Measurements from ENCODE around the gene TCF4.

DNA sequence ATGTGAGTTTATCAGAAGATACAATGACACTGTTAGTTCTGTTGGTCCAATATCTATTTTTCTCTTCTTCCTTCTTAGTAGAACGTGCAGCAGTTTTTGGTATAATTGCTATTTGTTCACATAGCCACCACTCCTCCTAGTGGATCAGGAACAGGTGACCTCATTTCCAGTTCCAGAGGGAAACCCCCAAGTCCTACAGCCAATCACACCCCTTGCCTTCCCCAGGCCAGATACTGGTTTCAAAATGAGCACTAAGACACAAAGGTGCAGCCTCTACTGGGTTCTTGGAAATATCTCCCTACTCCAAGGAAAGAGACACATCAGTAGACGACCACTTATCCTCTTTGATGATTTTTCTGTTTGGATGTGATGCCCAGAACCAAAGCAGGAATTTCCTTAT lies 103.2 kb downstream of the TCF4 start:
- TF ChIP-seq BHLHE40 (IDR thresholded peaks at IDR 0.05; ENCODE audit: borderline replicate concordance) (no peak), ARNT (IDR thresholded peaks at IDR 0.05) (no peak), L3MBTL2 (conservative IDR thresholded peaks at IDR 0.05) (no peak), HDGF (IDR thresholded peaks at IDR 0.05; ENCODE audit: borderline replicate concordance) (no peak), ELF4 (IDR thresholded peaks at IDR 0.05) (no peak), SP1 (IDR thresholded peaks at IDR 0.05) (no peak), SUZ12 (IDR thresholded peaks at IDR 0.05) (no peak), FOXA1 (IDR thresholded peaks at IDR 0.05) (no peak), FOXK2 (IDR thresholded peaks at IDR 0.05) (no peak), NFRKB (IDR thresholded peaks at IDR 0.05) (no peak), ZNF384 (IDR thresholded peaks at IDR 0.05) (no peak), LEF1 (IDR thresholded peaks at IDR 0.05; ENCODE audit: borderline replicate concordance) (no peak)
- TF ChIP-seq, protein P1, sequence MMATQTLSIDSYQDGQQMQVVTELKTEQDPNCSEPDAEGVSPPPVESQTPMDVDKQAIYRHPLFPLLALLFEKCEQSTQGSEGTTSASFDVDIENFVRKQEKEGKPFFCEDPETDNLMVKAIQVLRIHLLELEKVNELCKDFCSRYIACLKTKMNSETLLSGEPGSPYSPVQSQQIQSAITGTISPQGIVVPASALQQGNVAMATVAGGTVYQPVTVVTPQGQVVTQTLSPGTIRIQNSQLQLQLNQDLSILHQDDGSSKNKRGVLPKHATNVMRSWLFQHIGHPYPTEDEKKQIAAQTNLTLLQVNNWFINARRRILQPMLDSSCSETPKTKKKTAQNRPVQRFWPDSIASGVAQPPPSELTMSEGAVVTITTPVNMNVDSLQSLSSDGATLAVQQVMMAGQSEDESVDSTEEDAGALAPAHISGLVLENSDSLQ (IDR thresholded peaks at IDR 0.05), result no peak

Measured in HEK293T (cell line).